HG03039 (cell line): ENCODE results near the gene TTLL10.
"Not testable (repeated sequence)": the region's sequence is repeated elsewhere in the genome, so short reads cannot be mapped to it uniquely, and the experiment has no call there.

Experiments
- ATAC-seq: cut with Tn5 transposase; IDR thresholded peaks from one replicate; pipeline ENCODE4 v1.9.1; 2021; ENCODE audit warnings: mild to moderate bottlenecking, moderate library complexity; ENCODE audit not compliant: unreplicated experiment

TTLL10 gene

GRCh38 chr1:1140673-1141072, 33.0 kb upstream of the TTLL10 start:
- ATAC-seq: no peak

GRCh38 chr1:1141244-1141910, 32.3 kb upstream of the TTLL10 start:
- no peak for ATAC-seq

- ATAC-seq: no peak
Measured at GRCh38 chr1:1141911-1142250, 31.8 kb upstream of the TTLL10 start.

- not testable (repeated sequence) for ATAC-seq
Measured at GRCh38 chr1:1142352-1142751, 31.3 kb upstream of the TTLL10 start.

GRCh38 chr1:1142844-1143243, 30.8 kb upstream of the TTLL10 start:
- ATAC-seq: no peak

GRCh38 chr1:1143636-1144035, 30.0 kb upstream of the TTLL10 start:
- ATAC-seq: no peak

GRCh38 chr1:1144122-1144842, 29.4 kb upstream of the TTLL10 start:
- no peak for ATAC-seq

- ATAC-seq: no peak
Measured at GRCh38 chr1:1144843-1145546, 28.7 kb upstream of the TTLL10 start.

- no peak for ATAC-seq
Measured at GRCh38 chr1:1145547-1145914, 28.1 kb upstream of the TTLL10 start.

- ATAC-seq: no peak
Measured at GRCh38 chr1:1146026-1146425, 27.7 kb upstream of the TTLL10 start.

GRCh38 chr1:1146596-1146995, 27.1 kb upstream of the TTLL10 start:
- ATAC-seq: no peak

- ATAC-seq: no peak
Measured at GRCh38 chr1:1148061-1148460, 25.6 kb upstream of the TTLL10 start.

GRCh38 chr1:1148569-1148968, 25.1 kb upstream of the TTLL10 start:
- no peak for ATAC-seq

GRCh38 chr1:1149416-1149815, 24.3 kb upstream of the TTLL10 start:
- ATAC-seq: no peak

- ATAC-seq: no peak
Measured at GRCh38 chr1:1150100-1150499, 23.6 kb upstream of the TTLL10 start.

- ATAC-seq: no peak
Measured at GRCh38 chr1:1151306-1151705, 22.4 kb upstream of the TTLL10 start.

GRCh38 chr1:1152431-1152830, 21.2 kb upstream of the TTLL10 start:
- ATAC-seq: not testable (repeated sequence)

GRCh38 chr1:1153215-1153614, 20.5 kb upstream of the TTLL10 start:
- not testable (repeated sequence) for ATAC-seq

- ATAC-seq: no peak
Measured at GRCh38 chr1:1153874-1154273, 19.8 kb upstream of the TTLL10 start.

- no peak for ATAC-seq
Measured at GRCh38 chr1:1155258-1155657, 18.4 kb upstream of the TTLL10 start.

- ATAC-seq: no peak
Measured at GRCh38 chr1:1156140-1157032, 17.3 kb upstream of the TTLL10 start.
